Lung microvascular endothelial cell (primary cell): Measurements from ENCODE around the gene SYNJ2. TPM values are rescaled to one million over a fixed set of nuclear protein-coding genes. Genes with fewer than 3 reads are reported as not detected.

Source experiments
- DNase-seq, 2 donors: peaks; one replicate each; pipeline versions ENCODE4 v3.0.0 to v3.0.0-alpha.2; 2010; ENCODE audit warnings: low read depth in 2 of 2
- total RNA-seq: library from RNA; depleted of rRNA; stranded (reverse); fragments of >200 nt; gene quantifications from 2 replicates; pipeline ENCODE4 v1.2.1, GENCODE V29; 2014

The SYNJ2 gene
- total RNA-seq, 1 donor from 2014 or later, result 12.1 TPM

- peak; percentile 99 for DNase-seq
Measured at GRCh38 chr6:158026054-158026900, 44.6 kb downstream of the SYNJ2 start.

- DNase-seq, result no peak
Measured at GRCh38 chr6:158026901-158027589, 45.4 kb downstream of the SYNJ2 start.

GRCh38 chr6:158027590-158028285 lies 46.1 kb downstream of the SYNJ2 start:
- peak; percentile 27 to 63 for DNase-seq

GRCh38 chr6:158028421-158028820 lies 46.8 kb downstream of the SYNJ2 start:
- DNase-seq, result no peak

GRCh38 chr6:158028876-158029275 lies 47.2 kb downstream of the SYNJ2 start:
- DNase-seq, result no peak

GRCh38 chr6:158029668-158030230 lies 48.1 kb downstream of the SYNJ2 start:
- DNase-seq, result no peak

GRCh38 chr6:158030380-158031300 lies 49.0 kb downstream of the SYNJ2 start:
- DNase-seq, result no peak

- DNase-seq, result peak in 1 of 2 donors; percentile 83
Measured at GRCh38 chr6:158031381-158032353, 50.0 kb downstream of the SYNJ2 start.

- no peak for DNase-seq
Measured at GRCh38 chr6:158032354-158032733, 50.7 kb downstream of the SYNJ2 start.

GRCh38 chr6:158033077-158033750 lies 51.6 kb downstream of the SYNJ2 start:
- no peak for DNase-seq

- DNase-seq, result no peak
Measured at GRCh38 chr6:158033751-158034702, 52.4 kb downstream of the SYNJ2 start.

GRCh38 chr6:158036261-158036660 lies 54.6 kb downstream of the SYNJ2 start:
- no peak for DNase-seq

GRCh38 chr6:158037021-158037420 lies 55.4 kb downstream of the SYNJ2 start:
- no peak for DNase-seq

- DNase-seq, result no peak
Measured at GRCh38 chr6:158037771-158038170, 56.1 kb downstream of the SYNJ2 start.

- DNase-seq, result no peak
Measured at GRCh38 chr6:158038291-158039177, 56.9 kb downstream of the SYNJ2 start.

GRCh38 chr6:158039178-158039557 lies 57.5 kb downstream of the SYNJ2 start:
- DNase-seq, result no peak

- DNase-seq, result peak; percentile 54
Measured at GRCh38 chr6:158039571-158040050, 57.9 kb downstream of the SYNJ2 start.
